Adrenal gland (tissue), 12 donors: Measurements from ENCODE around the gene SOS1. TPM values are rescaled to one million over a fixed set of nuclear protein-coding genes. Genes with fewer than 3 reads are reported as not detected.

Experiments used
- DNase-seq, 7 donors: peaks; one replicate each; pipeline ENCODE4 v3.0.0-alpha.2; 2019 to 2020
- H3K27ac ChIP-seq, 5 donors: fragments of 200-600 bp; sonication (generic) in 4 of 5; 1 replicate in 3 of 5; 2 replicates in 2 of 5; pipeline versions ENCODE4 v1.5.1 to v1.8.0; 2016 to 2020; ENCODE audit warnings: mild to moderate bottlenecking in 1 of 5
- H3K27me3 ChIP-seq: fragments of 200-600 bp; 2 replicates; pipeline ENCODE4 v1.8.0; 2021
- H3K36me3 ChIP-seq, 2 donors: fragments of 200-600 bp; replicated peaks in 1 of 2; 1 replicate in 1 of 2; 2 replicates in 1 of 2; pipeline versions ENCODE4 v1.5.1 to v1.8.0; 2018 to 2022
- H3K4me1 ChIP-seq, 2 donors: fragments of 200-600 bp; replicated peaks in 1 of 2; 1 replicate in 1 of 2; 2 replicates in 1 of 2; pipeline versions ENCODE4 v1.5.1 to v1.8.0; 2018 to 2021
- H3K4me3 ChIP-seq, 4 donors: fragments of 200-600 bp; sonication (generic) in 3 of 4; one replicate each; pipeline ENCODE4 v1.5.1; 2016 to 2018
- H3K9me3 ChIP-seq, 3 donors: fragments of 200-600 bp; sonication (generic) in 1 of 3; replicated peaks in 1 of 3; 1 replicate in 2 of 3; 2 replicates in 1 of 3; pipeline versions ENCODE4 v1.5.1 to v1.8.0; 2016 to 2021
- POLR2A ChIP-seq, 2 donors: fragments of 450-650 bp; IDR thresholded peaks; one replicate each; pipeline ENCODE4 v1.6.1; 2017; ENCODE audit warnings: antibody characterized with exemption in 2 of 2, mild to moderate bottlenecking in 2 of 2, moderate library complexity in 1 of 2
- WGBS, 4 donors: extraction: QIAGEN DNeasy Blood & Tissue Kit in 2 of 4; methylation state at CpG; one replicate each; pipeline versions ENCODE4 v1.1.5 to v1.1.7; 2013 to 2017; 5-methylcytosine and 5-hydroxymethylcytosine counted together
- intact Hi-C, 2 donors: fragments of 100-400 bp; cut with DNase I; formaldehyde crosslinking; loops; one replicate each; pipeline versions ENCODE4 v1.14.1 to v1.15.0; 2022 to 2023
- polyA plus RNA-seq, 3 donors: library from polyadenylated mRNA; stranded (reverse); fragments of 200-250 nt in 2 of 3; fragments of 350-450 nt in 1 of 3; fragmentation: Illumina TruSeq in 1 of 3; extraction: RNeasy Lipid Tissue Mini Kit (QIAGEN cat#74804) in 1 of 3; gene quantifications; one replicate each; pipeline ENCODE4 v1.2.3, GENCODE V29; 2013 to 2014
- total RNA-seq, 9 donors: library from RNA; depleted of rRNA in 4 of 9; stranded (reverse); fragments of >200 nt in 4 of 9; fragments of 120-200 nt in 1 of 9; fragmentation: NEBNext Ultra II Directional in 1 of 9; extraction: Animal tissue kit (Norgen Biotek cat#: 25700) in 1 of 9; gene quantifications; one replicate each; pipeline versions ENCODE4 v1.1.0 to v1.2.4, GENCODE V29; 2013 to 2023
- TF ChIP-seq, protein P1 (sequence below), 6 experiments: fragments of 450-650 bp in 4 of 6; fragments of 200-600 bp in 2 of 6; sonication (generic) in 1 of 6; IDR thresholded peaks; 1 replicate in 5 of 6; 2 replicates in 1 of 6; pipeline versions ENCODE4 v1.5.1 to v1.8.0; 2016 to 2021; ENCODE audit warnings: antibody characterized with exemption in 6 of 6, mild to moderate bottlenecking in 2 of 6, moderate library complexity in 1 of 6
- donor health status: healthy with polysubstance abuse.
- donor health status: Bipolar disorder and iron deficiency.
- donor health status: DM: yes; HTN: yes; CAD: no.
- donor health status: DM: no; HTN: no; CAD: no.
- donor health status: DM: no; HTN: no; CAD: no.
- donor health status: DM: yes; HTN: yes; CAD: no.

Gene SOS1
- total and polyA plus RNA-seq, 12 donors: 6.4 to 42.0 (median 26.5) TPM

GRCh38 chr2:39124746-39125057 is 3.9 kb upstream of the SOS1 start:
- Histone ChIP-seq H3K27ac (peak overlapping the region; percentile 33 to 94 (median 87)), H3K4me1 (peaks cover 13 to 28% of the 10 kb centered on the region in 2 donors)

DNA sequence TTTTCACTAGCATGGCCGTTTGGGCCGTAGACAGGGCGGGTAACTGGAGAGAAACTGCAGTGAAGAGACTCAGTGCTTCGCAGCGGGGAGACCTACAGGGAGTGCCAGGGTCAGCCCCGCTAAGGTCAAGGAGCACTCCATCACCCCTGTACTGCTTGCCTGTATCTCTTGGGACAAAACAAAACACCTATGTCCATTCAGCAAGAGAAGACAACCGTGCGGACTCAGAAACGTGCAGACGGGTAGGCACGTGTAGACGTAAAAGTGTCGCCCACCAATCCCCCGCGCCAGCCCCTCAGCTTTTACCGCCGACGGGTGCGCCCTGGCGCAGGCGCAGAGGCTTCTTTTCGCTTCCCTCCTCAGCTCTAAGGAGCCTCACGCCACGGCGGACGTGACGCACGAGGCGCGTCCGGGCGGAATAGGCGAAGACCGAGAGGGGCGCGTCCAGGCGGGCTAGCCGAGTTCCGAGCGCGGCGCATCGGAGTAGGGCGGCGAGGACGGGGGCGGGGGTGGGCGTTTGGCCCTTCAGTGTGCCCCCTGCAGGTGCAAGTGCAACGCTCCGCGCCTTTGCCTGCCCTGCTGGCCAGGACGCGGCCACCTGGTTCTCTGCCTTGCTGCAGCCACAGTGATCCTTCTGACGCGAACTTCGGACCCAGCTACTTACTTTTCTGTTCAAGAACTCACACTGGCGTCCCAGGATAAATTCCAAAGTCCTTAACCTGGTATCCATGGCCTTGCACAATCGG is 3.3 kb upstream of the SOS1 start:
- Histone ChIP-seq H3K36me3 (no peaks in the 10 kb centered on the region), H3K9me3 (no peaks in the 10 kb centered on the region), H3K4me1 (peaks cover 13 to 30% of the 10 kb centered on the region in 2 donors), H3K27me3 (no peaks in the 10 kb centered on the region), H3K27ac (peak overlapping the region; percentile 33 to 94 (median 87)), H3K4me3 (peak overlapping the region; percentile 40 to 94 (median 58))
- WGBS, 4 donors: 0 to 3% (median 1%) methylated on average over 24 to 58 of the region's 58 CpGs
- peak; percentile 53 to 63 for TF ChIP-seq POLR2A (IDR thresholded peaks at IDR 0.05)
- TF ChIP-seq, protein P1, sequence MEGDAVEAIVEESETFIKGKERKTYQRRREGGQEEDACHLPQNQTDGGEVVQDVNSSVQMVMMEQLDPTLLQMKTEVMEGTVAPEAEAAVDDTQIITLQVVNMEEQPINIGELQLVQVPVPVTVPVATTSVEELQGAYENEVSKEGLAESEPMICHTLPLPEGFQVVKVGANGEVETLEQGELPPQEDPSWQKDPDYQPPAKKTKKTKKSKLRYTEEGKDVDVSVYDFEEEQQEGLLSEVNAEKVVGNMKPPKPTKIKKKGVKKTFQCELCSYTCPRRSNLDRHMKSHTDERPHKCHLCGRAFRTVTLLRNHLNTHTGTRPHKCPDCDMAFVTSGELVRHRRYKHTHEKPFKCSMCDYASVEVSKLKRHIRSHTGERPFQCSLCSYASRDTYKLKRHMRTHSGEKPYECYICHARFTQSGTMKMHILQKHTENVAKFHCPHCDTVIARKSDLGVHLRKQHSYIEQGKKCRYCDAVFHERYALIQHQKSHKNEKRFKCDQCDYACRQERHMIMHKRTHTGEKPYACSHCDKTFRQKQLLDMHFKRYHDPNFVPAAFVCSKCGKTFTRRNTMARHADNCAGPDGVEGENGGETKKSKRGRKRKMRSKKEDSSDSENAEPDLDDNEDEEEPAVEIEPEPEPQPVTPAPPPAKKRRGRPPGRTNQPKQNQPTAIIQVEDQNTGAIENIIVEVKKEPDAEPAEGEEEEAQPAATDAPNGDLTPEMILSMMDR (IDR thresholded peaks at IDR 0.05): peak in 5 of 6 experiments; percentile 13 to 44 (median 38)
- intact Hi-C loops: loop anchor here (10.0 kb wide), 2 partner anchors 59 to 101 kb away; no protein-coding TSS in a partner anchor
- peak; percentile 93 to 96 (median 94) for DNase-seq

More at GRCh38 chr2:39124746-39125057, 3.9 kb upstream of the SOS1 start:
- H3K4me3 ChIP-seq: peak overlapping the region in 3 of 4 donors; percentile 53 to 94 (median 64)
- TF ChIP-seq, protein P1 (IDR thresholded peaks at IDR 0.05): no peak
- TF ChIP-seq POLR2A (IDR thresholded peaks at IDR 0.05): no peak
- H3K36me3 ChIP-seq: no peaks in the 10 kb centered on the region
- 0 to 1% (median 0%) methylated on average over 10 of the region's 10 CpGs for WGBS, 4 donors
- H3K27me3 ChIP-seq: no peaks in the 10 kb centered on the region
- intact Hi-C loops: loop anchor here (10.0 kb wide), 2 partner anchors 60 to 100 kb away; no protein-coding TSS in a partner anchor
- no peak for DNase-seq
- no peaks in the 10 kb centered on the region for H3K9me3 ChIP-seq

- DNase-seq: no peak
- TF ChIP-seq, protein P1 (IDR thresholded peaks at IDR 0.05): no peak
- TF ChIP-seq POLR2A (IDR thresholded peaks at IDR 0.05): no peak
- WGBS, 4 donors: 61 to 69% (median 66%) methylated on average over 25 of the region's 25 CpGs
- Histone ChIP-seq H3K36me3 (no peaks in the 10 kb centered on the region), H3K4me1 (peaks cover 17 to 36% of the 10 kb centered on the region in 2 donors), H3K9me3 (no peaks in the 10 kb centered on the region), H3K27me3 (no peaks in the 10 kb centered on the region), H3K4me3 (peak overlapping the region; percentile 3 to 94 (median 52)), H3K27ac (peak overlapping the region; percentile 11 to 94 (median 87))
- intact Hi-C loops: loop anchor here (10.0 kb wide), 2 partner anchors 59 to 101 kb away; no protein-coding TSS in a partner anchor
These were observed 2.7 kb upstream of the SOS1 start for GRCh38 chr2:39123436-39123999.

- H3K27ac ChIP-seq: peak overlapping the region; percentile 77 to 98 (median 93)
- intact Hi-C loops: loop anchor here (10.0 kb wide), 2 partner anchors 57 to 103 kb away; no protein-coding TSS in a partner anchor
- 15 to 23% (median 19%) methylated on average over 7 of the region's 7 CpGs for WGBS, 4 donors
- peak overlapping the region in 1 of 4 donors; percentile 88 for H3K4me3 ChIP-seq
- H3K27me3 ChIP-seq: no peaks in the 10 kb centered on the region
- peaks cover 20 to 44% of the 10 kb centered on the region in 2 donors for H3K4me1 ChIP-seq
- DNase-seq: no peak
- no peaks in the 10 kb centered on the region for H3K36me3 ChIP-seq
- TF ChIP-seq POLR2A (IDR thresholded peaks at IDR 0.05): no peak
- TF ChIP-seq, protein P1 (IDR thresholded peaks at IDR 0.05): no peak
- H3K9me3 ChIP-seq: no peaks in the 10 kb centered on the region
These were observed 742 bp upstream of the SOS1 start for GRCh38 chr2:39121523-39122063.
